Gastroesophageal sphincter (tissue), 4 donors: ENCODE results near the gene OTOG. TPM values are rescaled to one million over a fixed set of nuclear protein-coding genes. Genes with fewer than 3 reads are reported as not detected.

Source experiments
- ATAC-seq: fragments of 150-250 bp; one replicate; pipeline ENCODE4 v1.9.1; 2016; ENCODE audit warnings: mild to moderate bottlenecking, moderate library complexity
- H3K27ac ChIP-seq, 4 donors: fragments of 200-600 bp; sonication (generic) in 3 of 4; 1 replicate in 3 of 4; 2 replicates in 1 of 4; pipeline ENCODE4 v1.5.1; 2016 to 2019
- H3K27me3 ChIP-seq: fragments of 200-600 bp; sonication (generic); one replicate; pipeline ENCODE4 v1.5.1; 2019
- H3K36me3 ChIP-seq, 2 donors: fragments of 200-600 bp; sonication (generic); one replicate each; pipeline ENCODE4 v1.5.1; 2019; ENCODE audit warnings: control low read depth in 1 of 2
- H3K4me1 ChIP-seq, 3 donors: fragments of 200-600 bp; sonication (generic); 1 replicate in 2 of 3; 2 replicates in 1 of 3; pipeline ENCODE4 v1.5.1; 2016 to 2019; ENCODE audit warnings: control low read depth in 2 of 3
- H3K4me3 ChIP-seq, 2 donors: fragments of 200-600 bp; sonication (generic); one replicate each; pipeline ENCODE4 v1.5.1; 2019; ENCODE audit warnings: mild to moderate bottlenecking in 1 of 2, moderate library complexity in 1 of 2
- H3K9me3 ChIP-seq, 3 donors: fragments of 200-600 bp; sonication (generic); one replicate each; pipeline ENCODE4 v1.5.1; 2017 to 2019; ENCODE audit warnings: control low read depth in 2 of 3
- EP300 ChIP-seq: sonication (generic); formaldehyde crosslinking; IDR thresholded peaks from one replicate; pipeline ENCODE4 v1.6.1; 2017; ENCODE audit warnings: antibody characterized with exemption, mild to moderate bottlenecking
- POLR2A ChIP-seq, 2 donors: fragments of 450-650 bp; IDR thresholded peaks; one replicate each; pipeline ENCODE4 v1.6.1; 2017; ENCODE audit warnings: antibody characterized with exemption in 2 of 2, mild to moderate bottlenecking in 2 of 2, moderate library complexity in 1 of 2
- POLR2AphosphoS5 ChIP-seq: sonication (generic); formaldehyde crosslinking; IDR thresholded peaks from one replicate; pipeline ENCODE4 v1.6.1; 2017; ENCODE audit warnings: antibody characterized with exemption
- WGBS, 2 donors: methylation state at CpG; one replicate each; pipeline ENCODE4 v1.1.5; 2018; ENCODE audit warnings: low coverage in 1 of 2; 5-methylcytosine and 5-hydroxymethylcytosine counted together
- total RNA-seq, 4 donors: library from RNA; depleted of rRNA; stranded (reverse); fragments of >200 nt; gene quantifications; one replicate each; pipeline ENCODE4 v1.1.0, GENCODE V29; 2016
- TF ChIP-seq, protein P1 (sequence below), 4 experiments: fragments of 200-600 bp in 2 of 4; fragments of 450-650 bp in 2 of 4; sonication (generic) in 1 of 4; IDR thresholded peaks; one replicate each; pipeline ENCODE4 v1.5.1; 2017 to 2019; ENCODE audit warnings: antibody characterized with exemption in 4 of 4, mild to moderate bottlenecking in 2 of 4, moderate library complexity in 2 of 4

Gene OTOG
- total RNA-seq, 4 donors from 2014 or later = not detected

DNA sequence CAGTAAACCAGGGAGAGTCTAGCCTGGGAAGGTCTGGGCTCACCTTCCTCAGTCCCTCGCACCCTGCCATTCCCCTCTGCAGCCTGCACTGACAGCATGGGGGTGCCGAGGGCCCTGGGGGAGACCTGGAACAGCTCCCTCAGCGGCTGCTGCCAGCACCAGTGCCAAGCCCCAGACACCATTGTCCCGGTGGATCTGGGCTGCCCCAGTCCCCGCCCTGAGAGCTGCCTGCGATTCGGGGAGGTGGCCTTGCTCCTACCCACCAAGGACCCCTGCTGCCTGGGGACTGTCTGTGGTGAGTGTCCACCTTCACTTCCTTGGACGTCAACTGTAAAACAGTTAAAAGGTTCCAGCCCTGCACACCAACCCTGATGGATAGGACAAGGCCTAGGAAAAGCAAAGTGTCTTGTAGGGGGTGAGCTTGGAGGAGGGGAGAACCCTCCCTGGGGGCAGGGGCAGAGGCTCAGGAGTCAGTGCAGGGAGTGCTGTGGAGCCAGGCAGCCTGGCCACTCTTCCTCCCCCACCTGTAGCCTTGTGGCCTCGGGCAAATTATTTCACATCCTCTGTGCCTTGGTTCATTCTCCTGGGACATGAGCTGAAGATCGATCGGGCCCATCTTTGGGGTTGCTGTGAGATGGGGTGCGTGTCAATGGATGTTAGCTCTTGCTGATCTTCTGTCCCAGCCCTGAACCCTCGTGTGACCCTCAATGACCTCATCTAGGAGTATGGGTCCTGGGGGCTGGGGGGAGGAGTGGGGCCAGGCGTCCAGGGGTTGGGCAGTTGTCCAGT lies 87.1 kb downstream of the OTOG start:
- Histone ChIP-seq H3K4me3 (no peak overlapping the region), H3K36me3 (no peaks in the 10 kb centered on the region), H3K27me3 (peaks cover 4% of the 10 kb centered on the region), H3K9me3 (no peaks in the 10 kb centered on the region), H3K27ac (no peak overlapping the region), H3K4me1 (no peaks in the 10 kb centered on the region)
- 82% methylated on average over 8 of the region's 14 CpGs; no CpG with 5 or more reads in 1 of the 2 donors for WGBS, 2 donors
- TF ChIP-seq POLR2A (IDR thresholded peaks at IDR 0.05) (no peak), EP300 (no peak), POLR2AphosphoS5 (no peak)
- TF ChIP-seq, protein P1, sequence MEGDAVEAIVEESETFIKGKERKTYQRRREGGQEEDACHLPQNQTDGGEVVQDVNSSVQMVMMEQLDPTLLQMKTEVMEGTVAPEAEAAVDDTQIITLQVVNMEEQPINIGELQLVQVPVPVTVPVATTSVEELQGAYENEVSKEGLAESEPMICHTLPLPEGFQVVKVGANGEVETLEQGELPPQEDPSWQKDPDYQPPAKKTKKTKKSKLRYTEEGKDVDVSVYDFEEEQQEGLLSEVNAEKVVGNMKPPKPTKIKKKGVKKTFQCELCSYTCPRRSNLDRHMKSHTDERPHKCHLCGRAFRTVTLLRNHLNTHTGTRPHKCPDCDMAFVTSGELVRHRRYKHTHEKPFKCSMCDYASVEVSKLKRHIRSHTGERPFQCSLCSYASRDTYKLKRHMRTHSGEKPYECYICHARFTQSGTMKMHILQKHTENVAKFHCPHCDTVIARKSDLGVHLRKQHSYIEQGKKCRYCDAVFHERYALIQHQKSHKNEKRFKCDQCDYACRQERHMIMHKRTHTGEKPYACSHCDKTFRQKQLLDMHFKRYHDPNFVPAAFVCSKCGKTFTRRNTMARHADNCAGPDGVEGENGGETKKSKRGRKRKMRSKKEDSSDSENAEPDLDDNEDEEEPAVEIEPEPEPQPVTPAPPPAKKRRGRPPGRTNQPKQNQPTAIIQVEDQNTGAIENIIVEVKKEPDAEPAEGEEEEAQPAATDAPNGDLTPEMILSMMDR (IDR thresholded peaks at IDR 0.05) = no peak
- peak; percentile 17 for ATAC-seq

GRCh38 chr11:17634776-17635550 lies 87.9 kb downstream of the OTOG start:
- H3K27me3 ChIP-seq = no peaks in the 10 kb centered on the region
- H3K4me1 ChIP-seq = no peaks in the 10 kb centered on the region
- no peaks in the 10 kb centered on the region for H3K36me3 ChIP-seq
- no peak overlapping the region for H3K4me3 ChIP-seq
- WGBS, 2 donors = 32 to 62% methylated on average over 3 of the region's 25 CpGs
- TF ChIP-seq, protein P1 (IDR thresholded peaks at IDR 0.05) = no peak
- TF ChIP-seq EP300 (no peak), POLR2AphosphoS5 (no peak), POLR2A (IDR thresholded peaks at IDR 0.05) (no peak)
- no peak overlapping the region for H3K27ac ChIP-seq
- no peaks in the 10 kb centered on the region for H3K9me3 ChIP-seq
- ATAC-seq = peak; percentile 14

DNA sequence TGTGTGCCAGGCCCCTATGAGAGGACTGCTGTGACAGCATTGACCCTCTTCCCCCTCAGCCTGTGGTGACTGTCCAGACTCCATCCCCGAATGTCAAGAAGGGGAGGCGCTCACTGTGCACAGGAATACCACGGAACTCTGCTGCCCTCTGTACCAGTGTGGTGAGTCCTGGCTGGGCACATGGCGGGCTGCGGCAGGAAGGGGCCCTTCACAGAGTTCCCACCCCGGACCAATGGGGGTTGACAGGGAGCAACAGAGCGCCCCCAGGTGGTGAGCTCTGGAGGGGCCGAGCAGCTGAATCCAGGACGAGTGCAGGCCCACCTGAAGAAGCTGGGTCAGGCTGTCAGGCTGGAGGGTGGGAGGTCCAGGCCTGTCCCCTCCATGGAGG lies 88.5 kb downstream of the OTOG start:
- no peaks in the 10 kb centered on the region for H3K27me3 ChIP-seq
- TF ChIP-seq, protein P1 (IDR thresholded peaks at IDR 0.05) = no peak
- TF ChIP-seq POLR2AphosphoS5 = no peak
- H3K4me3 ChIP-seq = no peak overlapping the region
- no peak overlapping the region for H3K27ac ChIP-seq
- H3K9me3 ChIP-seq = no peaks in the 10 kb centered on the region
- no peaks in the 10 kb centered on the region for H3K4me1 ChIP-seq
- no peak for ATAC-seq
- no peaks in the 10 kb centered on the region for H3K36me3 ChIP-seq
- WGBS, 2 donors = 83% methylated on average over 3 of the region's 9 CpGs; no CpG with 5 or more reads in 1 of the 2 donors

- Histone ChIP-seq H3K27me3 (no peaks in the 10 kb centered on the region), H3K9me3 (no peaks in the 10 kb centered on the region), H3K4me1 (no peaks in the 10 kb centered on the region), H3K27ac (no peak overlapping the region), H3K4me3 (no peak overlapping the region), H3K36me3 (no peaks in the 10 kb centered on the region)
- 71 to 93% methylated on average over 2 to 5 of the region's 5 CpGs for WGBS, 2 donors
- TF ChIP-seq, protein P1 (IDR thresholded peaks at IDR 0.05) = no peak
- TF ChIP-seq POLR2AphosphoS5 (no peak), POLR2A (IDR thresholded peaks at IDR 0.05) (no peak), EP300 (no peak)
- no peak for ATAC-seq
Observed at GRCh38 chr11:17636721-17637120, 89.7 kb downstream of the OTOG start.
